Keratinocyte (primary cell): ENCODE measurements around the gene MICA. TPM values are rescaled to one million over a fixed set of nuclear protein-coding genes. Genes with fewer than 3 reads are reported as not detected.

Experiments used
- DNase-seq: peaks from one replicate; pipeline ENCODE4 v3.0.0-alpha.2; 2011; ENCODE audit warnings: low read depth, missing footprints, low spot score
- FAIRE-seq: peaks from 2 replicates; lab custom pipeline; 2011; peaks lifted over from hg19 to GRCh38; lab: Jason Lieb, UNC
- H2AFZ ChIP-seq: 2 replicates; pipeline ENCODE4 v1.6.0; 2012; ENCODE audit warnings: low read length, control low read depth, inconsistent platforms; ENCODE audit not compliant: control insufficient read depth
- H3K27ac ChIP-seq: 2 replicates; pipeline ENCODE4 v1.5.1; 2011; ENCODE audit warnings: low read length; ENCODE audit not compliant: control insufficient read depth, insufficient read depth
- H3K27me3 ChIP-seq: 3 replicates; pipeline ENCODE4 v1.6.0; 2011; ENCODE audit warnings: low read length; ENCODE audit not compliant: control insufficient read depth, insufficient read depth; ENCODE audit errors: extremely low read depth
- H3K36me3 ChIP-seq, 2 experiments: 2 replicates in 1 of 2; 3 replicates in 1 of 2; pipeline ENCODE4 v1.5.1; 2011; ENCODE audit warnings: low read length in 2 of 2, mild to moderate bottlenecking in 1 of 2; ENCODE audit not compliant: control insufficient read depth in 2 of 2, insufficient read depth in 2 of 2; ENCODE audit errors: extremely low read depth in 1 of 2
- H3K4me1 ChIP-seq: 3 replicates; pipeline ENCODE4 v1.5.1; 2011; ENCODE audit warnings: low read length; ENCODE audit not compliant: control insufficient read depth, insufficient read depth; ENCODE audit errors: extremely low read depth
- H3K4me2 ChIP-seq: 3 replicates; pipeline ENCODE4 v1.6.0; 2011; ENCODE audit warnings: low read depth, low read length; ENCODE audit not compliant: control insufficient read depth, insufficient read depth; ENCODE audit errors: extremely low read depth
- H3K4me3 ChIP-seq, 3 experiments: fragments of 200-600 bp in 1 of 3; sonication (generic) in 1 of 3; 2 replicates in 2 of 3; 3 replicates in 1 of 3; pipeline ENCODE4 v1.5.1; 2011 to 2016; ENCODE audit warnings: low read length in 3 of 3, mild to moderate bottlenecking in 3 of 3, control low read depth in 2 of 3, inconsistent platforms in 1 of 3, low read depth in 1 of 3, mixed read lengths in 1 of 3, mixed run types in 1 of 3, moderate library complexity in 1 of 3; ENCODE audit not compliant: control insufficient read depth in 2 of 3, insufficient read depth in 2 of 3; ENCODE audit errors: extremely low read depth in 1 of 3
- H3K79me2 ChIP-seq: 2 replicates; pipeline ENCODE4 v1.6.0; 2012; ENCODE audit warnings: low read length; ENCODE audit not compliant: control insufficient read depth, insufficient read depth
- H3K9ac ChIP-seq: 3 replicates; pipeline ENCODE4 v1.6.0; 2011; ENCODE audit warnings: low read length; ENCODE audit not compliant: control insufficient read depth, insufficient read depth; ENCODE audit errors: extremely low read depth
- H3K9me1 ChIP-seq: 3 replicates; pipeline ENCODE4 v1.6.0; 2011; ENCODE audit warnings: low read length; ENCODE audit not compliant: control insufficient read depth, insufficient read depth; ENCODE audit errors: extremely low read depth
- H3K9me3 ChIP-seq: 2 replicates; pipeline ENCODE4 v1.5.1; 2012; ENCODE audit warnings: low read depth, low read length; ENCODE audit not compliant: control insufficient read depth
- H4K20me1 ChIP-seq: 3 replicates; pipeline ENCODE4 v1.6.0; 2011; ENCODE audit warnings: low read length; ENCODE audit not compliant: control insufficient read depth, insufficient read depth; ENCODE audit errors: extremely low read depth
- EZH2 ChIP-seq: IDR thresholded peaks from one replicate; pipeline ENCODE4 v1.6.1; 2012; ENCODE audit warnings: inconsistent platforms, mild to moderate bottlenecking, low read length, moderate library complexity
- dilution Hi-C: fragments of 300-500 bp; cut with MboI; formaldehyde crosslinking; loops from one replicate; pipeline ENCODE4 v1.7.0; 2020; ENCODE audit warnings: low sequenced_read_pairs; ENCODE audit not compliant: extremely low pct_ligation_motif_present
- polyA minus RNA-seq, 3 experiments: library from RNA; depleted of rRNA, polyadenylated mRNA; stranded (reverse); fragments of >200 nt; gene quantifications; 1 replicate in 1 of 3; 2 replicates in 1 of 3; 3 replicates in 1 of 3; pipeline ENCODE4 v1.2.3, GENCODE V29; 2011
- polyA plus RNA-seq, 5 experiments: library from polyadenylated mRNA; depleted of rRNA in 3 of 5; stranded (reverse) in 3 of 5; stranded (forward) in 1 of 5; unstranded in 1 of 5; fragments of >200 nt; gene quantifications; 1 replicate in 1 of 5; 2 replicates in 3 of 5; 3 replicates in 1 of 5; pipeline versions ENCODE4 v1.2.1 to v1.2.3, GENCODE V29; 2011 to 2012; ENCODE audit warnings: missing spikeins in 2 of 5, low read depth in 1 of 5, low replicate concordance in 1 of 5
- TF ChIP-seq, protein P1 (sequence below), 3 experiments: IDR thresholded peaks in 1 of 3; conservative IDR thresholded peaks in 1 of 3; optimal IDR thresholded peaks in 1 of 3; 2 replicates in 2 of 3; 3 replicates in 1 of 3; pipeline versions ENCODE3 to v1.5.1; 2011; ENCODE audit warnings: low read length in 3 of 3, mild to moderate bottlenecking in 3 of 3, moderate library complexity in 2 of 3, control low read depth in 1 of 3, inconsistent platforms in 1 of 3; ENCODE audit not compliant: insufficient read depth in 2 of 3; ENCODE audit errors: extremely low read depth in 1 of 3

The MICA gene
- 59.9 to 81.8 TPM (median 67.7 TPM) in 3 replicates for polyA plus RNA-seq
- 17.9 TPM for polyA plus RNA-seq (2011; ENCODE audit: low read depth)
- 57.5 and 58.6 TPM in 2 replicates for polyA plus RNA-seq (2011; cell fraction: cytosol; rRNA removed)
- 121 and 129 TPM in 2 replicates for polyA plus RNA-seq (2011; cell fraction: nucleus; rRNA removed)
- 45.3 and 55.8 TPM in 2 replicates for polyA plus RNA-seq (2012; ENCODE audit: low replicate concordance)
- 53.9 to 70.1 TPM (median 55.4 TPM) in 3 replicates for polyA minus RNA-seq
- 43.4 TPM for polyA minus RNA-seq (2011; cell fraction: cytosol; rRNA and poly(A)+ RNA removed)
- 49.2 and 72.2 TPM in 2 replicates for polyA minus RNA-seq (2011; cell fraction: nucleus; rRNA and poly(A)+ RNA removed)

DNA sequence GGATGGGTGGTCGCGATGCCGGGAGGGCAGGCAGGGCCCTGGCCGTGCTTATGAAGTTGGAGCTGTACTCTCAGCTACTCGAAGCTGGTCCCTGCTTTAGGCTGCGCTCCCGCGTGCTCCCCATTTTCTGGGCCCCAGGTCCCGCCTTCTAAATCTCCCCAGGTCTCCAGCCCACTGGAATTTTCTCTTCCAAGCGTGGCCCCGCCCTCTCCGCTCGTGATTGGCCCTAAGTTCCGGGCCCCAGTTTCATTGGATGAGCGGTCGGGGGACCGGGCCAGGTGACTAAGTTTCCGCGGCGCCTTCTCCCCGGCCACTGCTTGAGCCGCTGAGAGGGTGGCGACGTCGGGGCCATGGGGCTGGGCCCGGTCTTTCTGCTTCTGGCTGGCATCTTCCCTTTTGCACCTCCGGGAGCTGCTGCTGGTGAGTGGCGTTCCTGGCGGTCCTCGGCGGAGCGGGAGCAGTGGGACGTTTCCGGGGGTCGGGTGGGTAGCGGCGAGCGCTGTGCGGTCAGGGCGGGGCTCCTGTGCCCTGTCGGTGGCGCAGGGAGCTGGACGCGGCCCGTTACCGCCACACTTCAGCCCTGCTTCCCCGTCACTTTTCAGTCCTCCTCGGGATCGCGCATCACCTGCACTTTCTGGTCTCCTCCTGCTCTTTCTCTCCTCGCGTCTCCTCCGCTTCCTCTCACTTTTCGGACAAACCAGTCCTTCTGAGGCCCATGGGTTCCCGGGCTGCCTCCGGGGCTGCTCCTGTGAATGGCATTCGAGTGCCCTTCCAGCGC, at the start of gene MICA:
Gene MICA (plus strand): TSS at position 313 of the 778 bp plus-strand sequence. CDS start 38 bp downstream, at position 351.
- H3K27ac ChIP-seq = peak within 1 kb of the TSS; percentile 70
- peak within 1 kb of the TSS; percentile 76 to 85 (median 79) for H3K4me3 ChIP-seq
- peak; percentile 66 for DNase-seq
- FAIRE-seq = no peak
- H3K27me3 ChIP-seq = no peaks in the 10 kb centered on the region
- peaks cover 18% of the 10 kb centered on the region for H4K20me1 ChIP-seq
- H2AFZ ChIP-seq = peak within 1 kb of the TSS; percentile 63
- H3K9me1 ChIP-seq = peaks cover 4% of the 10 kb centered on the region
- H3K4me2 ChIP-seq = peak within 1 kb of the TSS; percentile 90
- H3K79me2 ChIP-seq = peaks cover 76% of the 10 kb centered on the region
- peaks cover 51% of the 10 kb centered on the region for H3K4me1 ChIP-seq
- dilution Hi-C loops = no loop called here
- H3K9ac ChIP-seq = peak within 1 kb of the TSS; percentile 89
- no peaks in the 10 kb centered on the region for H3K9me3 ChIP-seq
- TF ChIP-seq, protein P1, sequence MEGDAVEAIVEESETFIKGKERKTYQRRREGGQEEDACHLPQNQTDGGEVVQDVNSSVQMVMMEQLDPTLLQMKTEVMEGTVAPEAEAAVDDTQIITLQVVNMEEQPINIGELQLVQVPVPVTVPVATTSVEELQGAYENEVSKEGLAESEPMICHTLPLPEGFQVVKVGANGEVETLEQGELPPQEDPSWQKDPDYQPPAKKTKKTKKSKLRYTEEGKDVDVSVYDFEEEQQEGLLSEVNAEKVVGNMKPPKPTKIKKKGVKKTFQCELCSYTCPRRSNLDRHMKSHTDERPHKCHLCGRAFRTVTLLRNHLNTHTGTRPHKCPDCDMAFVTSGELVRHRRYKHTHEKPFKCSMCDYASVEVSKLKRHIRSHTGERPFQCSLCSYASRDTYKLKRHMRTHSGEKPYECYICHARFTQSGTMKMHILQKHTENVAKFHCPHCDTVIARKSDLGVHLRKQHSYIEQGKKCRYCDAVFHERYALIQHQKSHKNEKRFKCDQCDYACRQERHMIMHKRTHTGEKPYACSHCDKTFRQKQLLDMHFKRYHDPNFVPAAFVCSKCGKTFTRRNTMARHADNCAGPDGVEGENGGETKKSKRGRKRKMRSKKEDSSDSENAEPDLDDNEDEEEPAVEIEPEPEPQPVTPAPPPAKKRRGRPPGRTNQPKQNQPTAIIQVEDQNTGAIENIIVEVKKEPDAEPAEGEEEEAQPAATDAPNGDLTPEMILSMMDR (optimal IDR thresholded peaks at IDR 0.05 in 1 of 3, IDR thresholded peaks at IDR 0.05 in 1 of 3, conservative IDR thresholded peaks at IDR 0.05 in 1 of 3; ENCODE audit: extremely low read depth in 1 of 3, insufficient read depth in 2 of 3, low read length in 3 of 3) = no peak
- TF ChIP-seq EZH2 = no peak
- H3K36me3 ChIP-seq = no peaks in the 10 kb centered on the region

DNA sequence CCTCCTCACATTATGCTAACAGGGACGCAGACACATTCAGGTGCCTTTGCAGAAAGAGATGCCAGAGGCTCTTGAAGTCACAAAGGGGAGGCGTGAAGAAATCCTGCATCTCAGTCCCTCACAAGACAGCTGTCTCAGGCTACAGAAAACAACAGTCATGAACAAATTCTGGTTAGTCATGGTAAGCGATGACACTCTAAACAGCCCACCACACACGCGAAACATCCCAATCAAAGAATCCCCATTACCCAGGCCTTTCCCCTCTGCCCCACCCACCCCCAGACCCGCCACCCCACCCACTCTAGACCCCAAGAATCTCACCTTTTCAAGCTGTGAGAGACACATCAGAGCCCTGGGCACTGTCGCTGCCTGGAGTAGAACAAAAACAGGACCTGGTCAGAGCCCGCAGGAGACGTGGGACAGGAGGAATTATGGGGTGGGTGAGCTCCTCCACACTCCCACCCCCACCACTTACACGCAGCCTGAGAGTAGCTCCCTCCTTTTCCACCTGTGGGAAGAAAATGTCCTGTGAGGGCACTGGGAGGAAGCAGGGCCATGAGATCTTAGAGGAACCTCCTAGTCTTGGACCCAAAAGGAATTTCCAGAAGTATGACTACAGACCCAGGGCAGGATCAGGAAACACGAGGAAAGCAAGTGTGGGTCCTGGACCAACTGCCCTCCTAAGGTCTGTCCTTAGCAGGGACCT, 49.1 kb upstream of the MICA start:
- H3K27me3 ChIP-seq = peaks cover 21% of the 10 kb centered on the region
- FAIRE-seq = no peak
- H3K4me1 ChIP-seq = peaks cover 9% of the 10 kb centered on the region
- H2AFZ ChIP-seq = no peak overlapping the region
- no peaks in the 10 kb centered on the region for H3K79me2 ChIP-seq
- no peak overlapping the region for H3K4me2 ChIP-seq
- peaks cover 0 to 7% of the 10 kb centered on the region in 2 experiments for H3K36me3 ChIP-seq
- TF ChIP-seq EZH2 = no peak
- no peak overlapping the region for H3K4me3 ChIP-seq
- no peaks in the 10 kb centered on the region for H4K20me1 ChIP-seq
- dilution Hi-C loops = no loop called here
- no peak for DNase-seq
- no peak overlapping the region for H3K9ac ChIP-seq
- H3K27ac ChIP-seq = no peak overlapping the region
- H3K9me1 ChIP-seq = no peaks in the 10 kb centered on the region
- H3K9me3 ChIP-seq = no peaks in the 10 kb centered on the region
